Endothelial cell of umbilical vein (primary cell): ENCODE data around the gene ALLC. TPM values are rescaled to one million over a fixed set of nuclear protein-coding genes. Genes with fewer than 3 reads are reported as not detected.

Experiments used
- BruUV-seq: library from RNA; stranded (reverse); fragments of 400-500 nt; replicated peaks from 2 replicates; lab custom pipeline; 2021; lab: Mats Ljungman, UMichigan
- CTCF ChIA-PET: fragments of 300-600, 350-600 bp; sonication (Branson Sonifier 250); formaldehyde crosslinking; loops from one replicate; lab custom pipeline; 2021; ENCODE audit warnings: antibody characterized with exemption, inconsistent platforms; lab: Charles Lee
- POLR2A ChIA-PET: fragments of 300-600, 350-600 bp; sonication (Branson Sonifier 250); formaldehyde crosslinking; loops from one replicate; lab custom pipeline; 2021; ENCODE audit warnings: antibody characterized with exemption, inconsistent platforms; lab: Charles Lee
- DNase-seq: peaks from one replicate; pipeline ENCODE4 v3.0.0-alpha.2; 2011; ENCODE audit warnings: low read depth, low spot score
- FAIRE-seq: peaks from 2 replicates; lab custom pipeline; 2011; peaks lifted over from hg19 to GRCh38; lab: Jason Lieb, UNC
- H2AFZ ChIP-seq: 2 replicates; pipeline ENCODE4 v1.6.0; 2012; ENCODE audit warnings: low read depth, low read length, control low read depth, inconsistent platforms
- H3K27ac ChIP-seq: 2 replicates; pipeline ENCODE4 v1.5.1; 2011; ENCODE audit warnings: low read depth, mild to moderate bottlenecking, control low read depth, low read length, moderate library complexity; ENCODE audit not compliant: insufficient read depth
- H3K27me3 ChIP-seq, 2 experiments: 2 replicates each; pipeline versions ENCODE4 v1.6.0 to v1.6.1; 2011; ENCODE audit warnings: low read length in 2 of 2, mixed read lengths in 1 of 2; ENCODE audit not compliant: control insufficient read depth in 2 of 2, insufficient read depth in 2 of 2
- H3K36me3 ChIP-seq, 2 experiments: 2 replicates in 1 of 2; 3 replicates in 1 of 2; pipeline ENCODE4 v1.5.1; 2011; ENCODE audit warnings: low read length in 2 of 2, mild to moderate bottlenecking in 1 of 2, moderate library complexity in 1 of 2; ENCODE audit not compliant: control insufficient read depth in 2 of 2, insufficient read depth in 2 of 2; ENCODE audit errors: extremely low read depth in 1 of 2
- H3K4me1 ChIP-seq: 3 replicates; pipeline ENCODE4 v1.5.1; 2011; ENCODE audit warnings: mild to moderate bottlenecking, low read length; ENCODE audit not compliant: control insufficient read depth, insufficient read depth; ENCODE audit errors: extremely low read depth
- H3K4me2 ChIP-seq: 2 replicates; pipeline ENCODE4 v1.6.1; 2011; ENCODE audit warnings: low read length, control low read depth, mixed read lengths; ENCODE audit not compliant: insufficient read depth
- H3K4me3 ChIP-seq, 3 experiments: fragments of 200-600 bp in 1 of 3; sonication (generic), shearing (Covaris generic) in 1 of 3; replicated peaks in 1 of 3; 2 replicates each; pipeline ENCODE4 v1.5.1; 2011 to 2016; ENCODE audit warnings: control low read depth in 3 of 3, low read length in 3 of 3, mild to moderate bottlenecking in 2 of 3, inconsistent platforms in 1 of 3, low read depth in 1 of 3, moderate library complexity in 1 of 3; ENCODE audit not compliant: insufficient read depth in 1 of 3
- H3K79me2 ChIP-seq: 2 replicates; pipeline ENCODE4 v1.6.0; 2012; ENCODE audit warnings: low read length, inconsistent platforms; ENCODE audit not compliant: control insufficient read depth, insufficient read depth
- H3K9ac ChIP-seq: replicated peaks from 2 replicates; pipeline ENCODE3; 2011; ENCODE audit warnings: low read length, control low read depth; ENCODE audit not compliant: insufficient read depth; ENCODE audit errors: extremely low read depth
- H3K9me1 ChIP-seq: replicated peaks from 3 replicates; pipeline ENCODE4 v1.6.0; 2011; ENCODE audit warnings: mild to moderate bottlenecking, low read length; ENCODE audit not compliant: control insufficient read depth, insufficient read depth; ENCODE audit errors: extremely low read depth
- H3K9me3 ChIP-seq: replicated peaks from 2 replicates; pipeline ENCODE4 v1.5.1; 2012; ENCODE audit warnings: low read length, inconsistent platforms; ENCODE audit not compliant: control insufficient read depth, insufficient read depth
- H4K20me1 ChIP-seq: replicated peaks from 2 replicates; pipeline ENCODE3; 2011; ENCODE audit warnings: mild to moderate bottlenecking, low read length; ENCODE audit not compliant: control insufficient read depth, insufficient read depth; ENCODE audit errors: extremely low read depth
- EZH2 ChIP-seq: IDR thresholded peaks from 2 replicates; pipeline ENCODE4 v1.6.1; 2012; ENCODE audit warnings: borderline replicate concordance, low read depth, mild to moderate bottlenecking, moderate library complexity, low read length, inconsistent platforms; ENCODE audit not compliant: severe bottlenecking
- FOS ChIP-seq: IDR thresholded peaks from 2 replicates; pipeline ENCODE4 v1.6.1; 2011; ENCODE audit warnings: mild to moderate bottlenecking, low read length, moderate library complexity, borderline replicate concordance; ENCODE audit not compliant: insufficient read depth
- GATA2 ChIP-seq: IDR thresholded peaks from 2 replicates; pipeline ENCODE4 v1.7.0; 2011; ENCODE audit warnings: low read depth, mild to moderate bottlenecking, moderate library complexity, mixed read lengths, low read length; ENCODE audit not compliant: insufficient read length, insufficient read depth
- JUN ChIP-seq: IDR thresholded peaks from 2 replicates; pipeline ENCODE4 v1.6.1; 2011; ENCODE audit warnings: borderline replicate concordance, low read depth; ENCODE audit not compliant: insufficient read length, insufficient read depth
- MYC ChIP-seq: IDR thresholded peaks from one replicate; pipeline ENCODE4 v1.6.1; 2011; ENCODE audit warnings: mild to moderate bottlenecking, low read depth, low read length
- POLR2A ChIP-seq: IDR thresholded peaks from 2 replicates; pipeline ENCODE4 v1.6.1; 2012; ENCODE audit warnings: low read depth, mild to moderate bottlenecking, control low read depth, low read length
- POLR2AphosphoS5 ChIP-seq: IDR thresholded peaks from 2 replicates; pipeline ENCODE4 v1.6.1; 2012; ENCODE audit warnings: low read depth, mild to moderate bottlenecking, control low read depth, low read length, moderate library complexity; ENCODE audit not compliant: insufficient read depth
- dilution Hi-C: fragments of 300-500 bp; cut with MboI; formaldehyde crosslinking; loops from one replicate; pipeline ENCODE4 v1.15.0; 2019; ENCODE audit warnings: low sequenced_read_pairs; ENCODE audit not compliant: extremely low pct_ligation_motif_present
- intact Hi-C: fragments of 100-400 bp; cut with micrococcal nuclease; formaldehyde crosslinking; loops from one replicate; pipeline ENCODE4 v1.10.0; 2022
- polyA plus RNA-seq, 4 experiments: library from polyadenylated mRNA; depleted of rRNA in 3 of 4; stranded (reverse) in 3 of 4; unstranded in 1 of 4; fragments of >200 nt; gene quantifications; 2 replicates each; pipeline versions ENCODE4 v1.2.1 to v1.2.3, GENCODE V29; 2011 to 2012; ENCODE audit warnings: missing spikeins in 1 of 4
- total RNA-seq: library from RNA; stranded (reverse); gene quantifications from 2 replicates; pipeline ENCODE4 v1.2.3, GENCODE V29; 2021
- TF ChIP-seq, protein P1 (sequence below), 2 donors: IDR thresholded peaks; 1 replicate in 1 of 2; 2 replicates in 1 of 2; pipeline ENCODE4 v1.5.1; 2011; ENCODE audit warnings: low read length in 2 of 2, mild to moderate bottlenecking in 2 of 2, moderate library complexity in 2 of 2, control low read depth in 1 of 2, inconsistent platforms in 1 of 2, low read depth in 1 of 2; ENCODE audit not compliant: insufficient read depth in 1 of 2; ENCODE audit errors: extremely low read depth in 1 of 2
- TF ChIP-seq, protein P2 (sequence below): IDR thresholded peaks from 2 replicates; pipeline ENCODE4 v1.6.1; 2011; ENCODE audit not compliant: insufficient read depth, insufficient read length

ALLC gene
- total and polyA plus RNA-seq, 2 donors (not counting 3 experiments of a cell fraction or from before 2014, with no cell fraction given): not detected

DNA sequence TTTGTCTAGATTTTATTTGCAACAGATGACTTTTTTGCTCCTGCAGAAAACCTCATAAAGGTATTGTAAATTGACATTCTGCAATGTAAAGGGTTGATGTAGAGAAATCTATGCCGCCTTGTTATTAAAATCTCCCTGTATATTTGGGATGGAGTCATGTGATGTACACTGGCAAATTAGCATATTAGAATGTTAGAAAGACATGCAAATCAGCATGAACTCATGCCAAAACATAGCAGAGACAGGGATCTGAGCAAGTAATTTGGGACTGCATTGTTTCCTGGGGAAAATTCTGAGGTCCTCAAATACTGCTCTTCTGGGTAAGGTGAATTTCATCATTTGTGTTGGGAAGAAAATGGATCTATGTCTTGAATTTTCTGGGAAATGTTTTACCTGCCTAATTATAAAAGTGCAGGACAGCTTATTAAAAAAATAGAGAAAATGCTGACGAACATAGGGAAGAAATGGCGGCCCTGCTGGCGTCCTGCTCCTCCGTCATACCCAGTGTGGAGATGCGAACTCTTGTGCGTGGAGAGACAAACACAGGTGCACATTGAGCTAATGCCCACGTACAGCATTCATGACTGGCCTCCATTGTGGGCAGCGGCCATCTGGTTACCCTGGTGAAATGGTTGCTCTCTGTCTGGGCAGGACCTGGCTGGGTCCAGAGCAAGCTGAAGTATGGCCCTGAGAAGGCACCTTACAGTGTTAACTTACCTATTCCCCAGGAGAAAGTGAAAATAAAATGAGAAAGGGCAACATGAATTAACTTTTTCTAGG, 16.3 kb downstream of the ALLC start:
- no peak overlapping the region for H3K4me3 ChIP-seq
- CTCF ChIA-PET: no interaction called here
- DNase-seq: no peak

More for the DNA sequence above, 16.3 kb downstream of the ALLC start:
- H3K9me1 ChIP-seq: no peaks in the 10 kb centered on the region
- no peaks in the 10 kb centered on the region for H3K9me3 ChIP-seq
- no peak overlapping the region for H3K4me2 ChIP-seq
- no peaks in the 10 kb centered on the region for H3K4me1 ChIP-seq
- H3K79me2 ChIP-seq: no peaks in the 10 kb centered on the region
- no peaks in the 10 kb centered on the region for H4K20me1 ChIP-seq
- no peak overlapping the region for H3K27ac ChIP-seq
- no peak for FAIRE-seq
- H2AFZ ChIP-seq: no peak overlapping the region
- dilution Hi-C loops (no loop called here), intact Hi-C loops (no loop called here)
- no peaks in the 10 kb centered on the region for H3K36me3 ChIP-seq
- H3K27me3 ChIP-seq: no peaks in the 10 kb centered on the region
- H3K9ac ChIP-seq: no peak overlapping the region
- BruUV-seq: no TSS peak
- TF ChIP-seq, protein P1, sequence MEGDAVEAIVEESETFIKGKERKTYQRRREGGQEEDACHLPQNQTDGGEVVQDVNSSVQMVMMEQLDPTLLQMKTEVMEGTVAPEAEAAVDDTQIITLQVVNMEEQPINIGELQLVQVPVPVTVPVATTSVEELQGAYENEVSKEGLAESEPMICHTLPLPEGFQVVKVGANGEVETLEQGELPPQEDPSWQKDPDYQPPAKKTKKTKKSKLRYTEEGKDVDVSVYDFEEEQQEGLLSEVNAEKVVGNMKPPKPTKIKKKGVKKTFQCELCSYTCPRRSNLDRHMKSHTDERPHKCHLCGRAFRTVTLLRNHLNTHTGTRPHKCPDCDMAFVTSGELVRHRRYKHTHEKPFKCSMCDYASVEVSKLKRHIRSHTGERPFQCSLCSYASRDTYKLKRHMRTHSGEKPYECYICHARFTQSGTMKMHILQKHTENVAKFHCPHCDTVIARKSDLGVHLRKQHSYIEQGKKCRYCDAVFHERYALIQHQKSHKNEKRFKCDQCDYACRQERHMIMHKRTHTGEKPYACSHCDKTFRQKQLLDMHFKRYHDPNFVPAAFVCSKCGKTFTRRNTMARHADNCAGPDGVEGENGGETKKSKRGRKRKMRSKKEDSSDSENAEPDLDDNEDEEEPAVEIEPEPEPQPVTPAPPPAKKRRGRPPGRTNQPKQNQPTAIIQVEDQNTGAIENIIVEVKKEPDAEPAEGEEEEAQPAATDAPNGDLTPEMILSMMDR (IDR thresholded peaks at IDR 0.05; ENCODE audit: extremely low read depth in 1 of 2, insufficient read depth in 1 of 2, low read depth in 1 of 2, low read length in 2 of 2): no peak
- TF ChIP-seq POLR2A (no peak), MYC (no peak), FOS (no peak), JUN (no peak), GATA2 (no peak), EZH2 (no peak), POLR2AphosphoS5 (no peak)
- TF ChIP-seq, protein P2, sequence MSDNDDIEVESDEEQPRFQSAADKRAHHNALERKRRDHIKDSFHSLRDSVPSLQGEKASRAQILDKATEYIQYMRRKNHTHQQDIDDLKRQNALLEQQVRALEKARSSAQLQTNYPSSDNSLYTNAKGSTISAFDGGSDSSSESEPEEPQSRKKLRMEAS: no peak
- POLR2A ChIA-PET: no interaction called here
